Fibroblast of lung (primary cell): ENCODE measurements around the gene EHD3. TPM values are rescaled to one million over a fixed set of nuclear protein-coding genes. Genes with fewer than 3 reads are reported as not detected.

Source experiments
- DNase-seq, 2 donors: peaks; one replicate each; pipeline versions ENCODE4 v3.0.0 to v3.0.0-alpha.2; 2010; ENCODE audit warnings: low read depth in 2 of 2
- H2AFZ ChIP-seq: 2 replicates; pipeline ENCODE4 v1.5.1; 2012; ENCODE audit warnings: low read length, control low read depth, inconsistent platforms
- H3K27ac ChIP-seq: 2 replicates; pipeline ENCODE4 v1.5.1; 2011; ENCODE audit warnings: low read length, control low read depth; ENCODE audit not compliant: insufficient read depth
- H3K27me3 ChIP-seq: 2 replicates; pipeline ENCODE4 v1.5.1; 2011; ENCODE audit warnings: mild to moderate bottlenecking, low read length; ENCODE audit not compliant: control insufficient read depth, insufficient read depth
- H3K36me3 ChIP-seq: 2 replicates; pipeline ENCODE4 v1.5.1; 2011; ENCODE audit warnings: low read length; ENCODE audit not compliant: control insufficient read depth, insufficient read depth
- H3K4me1 ChIP-seq: 2 replicates; pipeline ENCODE4 v1.5.1; 2011; ENCODE audit warnings: low read length; ENCODE audit not compliant: control insufficient read depth, insufficient read depth; ENCODE audit errors: extremely low read depth
- H3K4me2 ChIP-seq: 2 replicates; pipeline ENCODE4 v1.5.1; 2011; ENCODE audit warnings: low read length, control low read depth; ENCODE audit not compliant: insufficient read depth; ENCODE audit errors: extremely low read depth
- H3K4me3 ChIP-seq, 4 experiments: fragments of 200-600 bp in 1 of 4; sonication (generic) in 1 of 4; replicated peaks in 1 of 4; 2 replicates each; pipeline ENCODE4 v1.5.1; 2011 to 2016; ENCODE audit warnings: low read length in 4 of 4, low read depth in 3 of 4, mild to moderate bottlenecking in 3 of 4, control low read depth in 2 of 4, inconsistent platforms in 1 of 4, mixed read lengths in 1 of 4; ENCODE audit not compliant: insufficient read depth in 1 of 4; ENCODE audit errors: control extremely low read depth in 1 of 4
- H3K79me2 ChIP-seq: 2 replicates; pipeline ENCODE4 v1.5.1; 2012; ENCODE audit warnings: mild to moderate bottlenecking, low read length, inconsistent platforms; ENCODE audit not compliant: control insufficient read depth, insufficient read depth
- H3K9ac ChIP-seq: 2 replicates; pipeline ENCODE4 v1.5.1; 2011; ENCODE audit warnings: mild to moderate bottlenecking, low read length, control low read depth; ENCODE audit not compliant: insufficient read depth
- H3K9me3 ChIP-seq: 2 replicates; pipeline ENCODE4 v1.5.1; 2012; ENCODE audit warnings: low read depth, low read length; ENCODE audit not compliant: control insufficient read depth, insufficient read depth
- H4K20me1 ChIP-seq: 2 replicates; pipeline ENCODE4 v1.5.1; 2011; ENCODE audit warnings: low read length; ENCODE audit not compliant: control insufficient read depth, insufficient read depth; ENCODE audit errors: extremely low read depth
- EZH2 ChIP-seq: IDR thresholded peaks from 2 replicates; pipeline ENCODE4 v1.5.1; 2012; ENCODE audit warnings: low read length, control low read depth, mild to moderate bottlenecking; ENCODE audit errors: missing control alignments
- polyA plus RNA-seq, 2 donors: library from polyadenylated mRNA; depleted of rRNA in 1 of 2; stranded (reverse) in 1 of 2; unstranded in 1 of 2; fragments of >200 nt; gene quantifications; 2 replicates each; pipeline ENCODE4 v1.2.1, GENCODE V29; 2011 to 2012; ENCODE audit warnings: missing spikeins in 1 of 2
- total RNA-seq: library from RNA; depleted of rRNA; stranded (reverse); fragments of >200 nt; gene quantifications from 2 replicates; pipeline ENCODE4 v1.2.1, GENCODE V29; 2014
- TF ChIP-seq, protein P1 (sequence below), 2 donors: IDR thresholded peaks in 1 of 2; conservative IDR thresholded peaks in 1 of 2; 1 replicate in 1 of 2; 2 replicates in 1 of 2; pipeline ENCODE4 v1.5.1; 2011 to 2012; ENCODE audit warnings: low read length in 2 of 2, control low read depth in 1 of 2, inconsistent platforms in 1 of 2, low read depth in 1 of 2, mild to moderate bottlenecking in 1 of 2

EHD3 gene
- total and polyA plus RNA-seq, 2 donors (not counting 1 experiment from before 2014, with no cell fraction given), result 30.6 to 37.5 TPM

DNA sequence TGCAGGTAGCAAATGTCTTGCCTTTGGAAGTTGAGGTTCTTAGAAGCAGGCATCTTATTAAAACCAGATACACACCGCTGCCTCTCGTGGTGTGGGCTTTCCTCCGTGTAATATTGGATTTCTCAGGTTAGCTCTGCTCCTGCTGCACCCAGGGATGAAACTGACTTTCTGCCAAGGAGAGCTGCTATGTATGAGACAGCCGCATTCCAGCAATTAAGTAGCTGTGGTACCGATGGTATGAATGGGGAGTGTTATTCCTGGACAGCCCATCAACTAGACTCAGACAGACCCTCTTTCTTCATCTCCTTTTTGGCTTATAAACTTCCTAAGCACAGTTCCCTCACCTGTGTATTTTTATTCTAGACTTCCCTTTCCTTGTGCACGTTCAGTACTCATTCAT lies 6.8 kb upstream of the EHD3 start:
- DNase-seq, result no peak
- no peaks in the 10 kb centered on the region for H4K20me1 ChIP-seq
- no peak overlapping the region for H3K4me3 ChIP-seq
- no peaks in the 10 kb centered on the region for H3K36me3 ChIP-seq
- H3K27me3 ChIP-seq, result peaks cover 10% of the 10 kb centered on the region
- H3K79me2 ChIP-seq, result no peaks in the 10 kb centered on the region
- no peak overlapping the region for H3K4me2 ChIP-seq
- H2AFZ ChIP-seq, result no peak overlapping the region
- H3K9ac ChIP-seq, result no peak overlapping the region
- H3K4me1 ChIP-seq, result no peaks in the 10 kb centered on the region
- TF ChIP-seq EZH2, result no peak
- TF ChIP-seq, protein P1, sequence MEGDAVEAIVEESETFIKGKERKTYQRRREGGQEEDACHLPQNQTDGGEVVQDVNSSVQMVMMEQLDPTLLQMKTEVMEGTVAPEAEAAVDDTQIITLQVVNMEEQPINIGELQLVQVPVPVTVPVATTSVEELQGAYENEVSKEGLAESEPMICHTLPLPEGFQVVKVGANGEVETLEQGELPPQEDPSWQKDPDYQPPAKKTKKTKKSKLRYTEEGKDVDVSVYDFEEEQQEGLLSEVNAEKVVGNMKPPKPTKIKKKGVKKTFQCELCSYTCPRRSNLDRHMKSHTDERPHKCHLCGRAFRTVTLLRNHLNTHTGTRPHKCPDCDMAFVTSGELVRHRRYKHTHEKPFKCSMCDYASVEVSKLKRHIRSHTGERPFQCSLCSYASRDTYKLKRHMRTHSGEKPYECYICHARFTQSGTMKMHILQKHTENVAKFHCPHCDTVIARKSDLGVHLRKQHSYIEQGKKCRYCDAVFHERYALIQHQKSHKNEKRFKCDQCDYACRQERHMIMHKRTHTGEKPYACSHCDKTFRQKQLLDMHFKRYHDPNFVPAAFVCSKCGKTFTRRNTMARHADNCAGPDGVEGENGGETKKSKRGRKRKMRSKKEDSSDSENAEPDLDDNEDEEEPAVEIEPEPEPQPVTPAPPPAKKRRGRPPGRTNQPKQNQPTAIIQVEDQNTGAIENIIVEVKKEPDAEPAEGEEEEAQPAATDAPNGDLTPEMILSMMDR (conservative IDR thresholded peaks at IDR 0.05 in 1 of 2, IDR thresholded peaks at IDR 0.05 in 1 of 2; ENCODE audit: low read depth in 1 of 2, low read length in 2 of 2), result no peak
- H3K9me3 ChIP-seq, result no peaks in the 10 kb centered on the region
- no peak overlapping the region for H3K27ac ChIP-seq

DNA sequence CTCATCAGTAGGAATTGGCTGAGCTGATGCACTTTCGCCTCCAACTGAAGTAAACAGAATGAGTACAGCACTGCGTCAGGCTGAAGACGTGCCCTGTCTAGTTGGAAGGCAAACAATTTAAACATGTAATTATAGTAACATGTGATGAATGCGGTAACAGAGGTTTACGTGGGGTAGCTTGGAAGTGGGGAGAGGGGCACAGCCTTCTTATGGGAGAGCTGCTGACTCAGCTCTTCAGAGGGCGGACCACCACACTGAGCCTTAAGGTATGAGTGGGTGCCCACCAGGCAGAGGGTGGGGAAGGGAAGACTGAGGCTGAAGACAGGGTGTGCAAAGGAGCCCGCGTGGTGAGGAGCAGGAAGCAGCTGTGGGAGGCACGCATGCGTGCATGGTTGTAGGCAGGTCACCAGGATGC lies 6.2 kb upstream of the EHD3 start:
- Histone ChIP-seq H3K9me3 (no peaks in the 10 kb centered on the region), H3K4me3 (no peak overlapping the region), H3K79me2 (no peaks in the 10 kb centered on the region), H3K27ac (no peak overlapping the region), H3K9ac (no peak overlapping the region), H3K27me3 (peaks cover 10% of the 10 kb centered on the region), H2AFZ (no peak overlapping the region), H3K4me1 (no peaks in the 10 kb centered on the region), H4K20me1 (no peaks in the 10 kb centered on the region), H3K36me3 (no peaks in the 10 kb centered on the region), H3K4me2 (no peak overlapping the region)
- TF ChIP-seq, protein P1 (conservative IDR thresholded peaks at IDR 0.05 in 1 of 2, IDR thresholded peaks at IDR 0.05 in 1 of 2; ENCODE audit: low read depth in 1 of 2, low read length in 2 of 2), result no peak
- no peak for TF ChIP-seq EZH2
- peak in 1 of 2 donors; percentile 82 for DNase-seq

DNA sequence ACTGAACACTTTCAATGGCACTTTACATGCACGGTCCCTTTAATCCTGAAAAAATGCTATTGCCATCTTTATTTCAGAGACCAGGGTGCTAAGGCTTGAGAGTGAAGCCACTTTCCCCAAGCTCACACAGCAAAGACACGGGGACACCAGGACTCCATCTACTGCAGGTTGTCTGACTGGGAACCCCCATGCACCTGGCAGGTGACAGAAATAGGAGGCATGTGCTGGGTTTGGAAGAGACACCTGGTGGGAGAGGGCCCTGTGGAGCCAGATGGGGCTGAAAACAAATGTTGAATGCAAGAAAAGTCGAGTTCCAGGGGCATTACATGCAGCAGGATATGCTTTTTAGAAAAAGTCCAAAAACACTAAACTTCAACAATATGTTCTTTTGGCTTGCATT lies 5.2 kb upstream of the EHD3 start:
- Histone ChIP-seq H2AFZ (no peak overlapping the region), H3K27me3 (peaks cover 10% of the 10 kb centered on the region), H3K9me3 (no peaks in the 10 kb centered on the region), H3K79me2 (no peaks in the 10 kb centered on the region), H3K4me2 (no peak overlapping the region), H3K4me1 (peaks cover 2% of the 10 kb centered on the region), H3K36me3 (no peaks in the 10 kb centered on the region), H3K4me3 (no peak overlapping the region), H3K27ac (no peak overlapping the region), H4K20me1 (no peaks in the 10 kb centered on the region), H3K9ac (no peak overlapping the region)
- TF ChIP-seq EZH2, result no peak
- TF ChIP-seq, protein P1 (conservative IDR thresholded peaks at IDR 0.05 in 1 of 2, IDR thresholded peaks at IDR 0.05 in 1 of 2; ENCODE audit: low read depth in 1 of 2, low read length in 2 of 2), result no peak
- no peak for DNase-seq
